Measurements from ENCODE around the gene RECK. TPM values are rescaled to one million over a fixed set of nuclear protein-coding genes. Genes with fewer than 3 reads are reported as not detected.

The RECK gene
- total RNA-seq, 2 experiments from 2014 or later = 9.3 to 9.8 TPM

DNA sequence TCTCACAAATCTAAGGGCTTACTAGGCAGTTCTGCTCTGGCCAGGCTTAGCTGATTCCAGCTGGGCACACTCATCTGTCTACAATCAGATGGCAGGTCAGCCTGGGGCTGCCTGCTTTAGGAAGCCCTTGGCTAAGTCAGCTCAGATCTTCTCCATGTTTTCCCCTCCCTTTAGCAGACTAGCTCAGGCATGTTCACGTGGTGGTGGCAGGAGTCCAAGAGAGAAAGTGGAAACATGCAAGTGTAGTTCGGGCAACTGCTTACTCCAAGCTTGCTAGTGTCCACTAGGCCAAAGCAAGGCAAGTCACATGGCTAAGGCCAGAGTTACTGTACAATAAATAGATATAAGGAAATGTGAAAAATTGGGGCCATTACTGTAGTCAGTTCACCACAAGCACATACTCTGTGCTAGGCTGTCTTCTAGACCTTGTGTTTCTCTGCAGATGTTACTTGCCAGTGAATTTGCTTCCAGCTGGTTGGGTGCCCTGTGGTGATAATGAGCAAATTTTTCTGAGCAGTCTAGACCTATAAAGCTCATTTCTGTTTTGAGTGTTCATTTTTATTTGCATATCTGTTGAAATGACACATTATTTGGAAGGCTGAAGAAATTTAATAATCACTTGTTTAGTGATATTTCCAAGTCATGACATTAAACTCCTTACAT lies 38.3 kb downstream of the RECK start:
- DNase-seq (no peak), ATAC-seq (ENCODE audit: poor library complexity) (no peak)
- H3K36me3 Mint-ChIP-seq (ENCODE audit: low read depth) = peaks cover 11% of the 10 kb centered on the region
- no peaks in the 10 kb centered on the region for H3K9me3 ChIP-seq (ENCODE audit: control insufficient read depth in 1 of 2, insufficient read depth in 1 of 2, low read length in 2 of 2)
- no peaks in the 10 kb centered on the region for H3K4me1 Mint-ChIP-seq (ENCODE audit: low read depth)
- POLR2A ChIA-PET = interaction anchor here (1.0 kb wide), 1 partner anchor 17 kb away, joined by 3 read pairs; no protein-coding TSS in a partner anchor
- H3K27me3 Mint-ChIP-seq = no peaks in the 10 kb centered on the region
- H3K27ac ChIP-seq (ENCODE audit: low read depth in 1 of 2, low read length in 2 of 2) = no peak overlapping the region
- intact Hi-C loops (cut with DNase I, micrococcal nuclease) = loop anchor here in 1 of 2 experiments (10.0 kb wide), 1 partner anchor 240 kb away; no protein-coding TSS in a partner anchor
- no peak overlapping the region for H3K4me3 ChIP-seq (ENCODE audit: low read length)
- H3K4me1 ChIP-seq (ENCODE audit: insufficient read depth, low read length) = no peaks in the 10 kb centered on the region
- no peaks in the 10 kb centered on the region for H3K27me3 ChIP-seq (ENCODE audit: control insufficient read depth in 1 of 2, insufficient read depth in 2 of 2, low read length in 2 of 2)
- H3K4me3 Mint-ChIP-seq = no peak overlapping the region
- H3K27ac Mint-ChIP-seq = no peak overlapping the region
- TF ChIP-seq, protein P1, sequence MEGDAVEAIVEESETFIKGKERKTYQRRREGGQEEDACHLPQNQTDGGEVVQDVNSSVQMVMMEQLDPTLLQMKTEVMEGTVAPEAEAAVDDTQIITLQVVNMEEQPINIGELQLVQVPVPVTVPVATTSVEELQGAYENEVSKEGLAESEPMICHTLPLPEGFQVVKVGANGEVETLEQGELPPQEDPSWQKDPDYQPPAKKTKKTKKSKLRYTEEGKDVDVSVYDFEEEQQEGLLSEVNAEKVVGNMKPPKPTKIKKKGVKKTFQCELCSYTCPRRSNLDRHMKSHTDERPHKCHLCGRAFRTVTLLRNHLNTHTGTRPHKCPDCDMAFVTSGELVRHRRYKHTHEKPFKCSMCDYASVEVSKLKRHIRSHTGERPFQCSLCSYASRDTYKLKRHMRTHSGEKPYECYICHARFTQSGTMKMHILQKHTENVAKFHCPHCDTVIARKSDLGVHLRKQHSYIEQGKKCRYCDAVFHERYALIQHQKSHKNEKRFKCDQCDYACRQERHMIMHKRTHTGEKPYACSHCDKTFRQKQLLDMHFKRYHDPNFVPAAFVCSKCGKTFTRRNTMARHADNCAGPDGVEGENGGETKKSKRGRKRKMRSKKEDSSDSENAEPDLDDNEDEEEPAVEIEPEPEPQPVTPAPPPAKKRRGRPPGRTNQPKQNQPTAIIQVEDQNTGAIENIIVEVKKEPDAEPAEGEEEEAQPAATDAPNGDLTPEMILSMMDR (IDR thresholded peaks at IDR 0.05) = no peak
- H3K36me3 ChIP-seq (ENCODE audit: insufficient read depth, low read length) = no peaks in the 10 kb centered on the region
- no peaks in the 10 kb centered on the region for H3K9me3 Mint-ChIP-seq
- CTCF ChIA-PET = interaction anchor here (0.5 kb wide), 1 partner anchor 1518 kb away, joined by 4 read pairs; no protein-coding TSS in a partner anchor

GRCh38 chr9:36078051-36078450 lies 41.3 kb downstream of the RECK start:
- no peak overlapping the region for H3K4me3 Mint-ChIP-seq
- intact Hi-C loops (cut with DNase I, micrococcal nuclease) = loop anchor here in 1 of 2 experiments (10.0 kb wide), 1 partner anchor 237 kb away; no protein-coding TSS in a partner anchor

GRCh38 chr9:36080519-36080918 lies 43.8 kb downstream of the RECK start:
- Mint-ChIP-seq H3K9me3 (no peaks in the 10 kb centered on the region), H3K27ac (no peak overlapping the region)
- no peak for DNase-seq

More at GRCh38 chr9:36078051-36078450, 41.3 kb downstream of the RECK start:
- Histone ChIP-seq H3K4me3 (ENCODE audit: low read length) (no peak overlapping the region), H3K36me3 (ENCODE audit: insufficient read depth, low read length) (no peaks in the 10 kb centered on the region), H3K9me3 (ENCODE audit: control insufficient read depth in 1 of 2, insufficient read depth in 1 of 2, low read length in 2 of 2) (no peaks in the 10 kb centered on the region), H3K27me3 (ENCODE audit: control insufficient read depth in 1 of 2, insufficient read depth in 2 of 2, low read length in 2 of 2) (no peaks in the 10 kb centered on the region), H3K27ac (ENCODE audit: low read depth in 1 of 2, low read length in 2 of 2) (no peak overlapping the region), H3K4me1 (ENCODE audit: insufficient read depth, low read length) (no peaks in the 10 kb centered on the region)
- TF ChIP-seq, protein P1 (IDR thresholded peaks at IDR 0.05) = no peak
- Mint-ChIP-seq H3K27me3 (no peaks in the 10 kb centered on the region), H3K4me1 (ENCODE audit: low read depth) (no peaks in the 10 kb centered on the region), H3K36me3 (ENCODE audit: low read depth) (peaks cover 30% of the 10 kb centered on the region), H3K27ac (no peak overlapping the region), H3K9me3 (no peaks in the 10 kb centered on the region)
- CTCF ChIA-PET = no interaction called here
- ATAC-seq (ENCODE audit: poor library complexity) = no peak
- POLR2A ChIA-PET = no interaction called here
- no peak for DNase-seq

More at GRCh38 chr9:36080519-36080918, 43.8 kb downstream of the RECK start:
- intact Hi-C loops (cut with DNase I, micrococcal nuclease) = no loop called here
- ChIA-PET CTCF (no interaction called here), POLR2A (no interaction called here)
- Histone ChIP-seq H3K4me1 (ENCODE audit: insufficient read depth, low read length) (no peaks in the 10 kb centered on the region), H3K4me3 (ENCODE audit: low read length) (no peak overlapping the region), H3K27me3 (ENCODE audit: control insufficient read depth in 1 of 2, insufficient read depth in 2 of 2, low read length in 2 of 2) (no peaks in the 10 kb centered on the region), H3K27ac (ENCODE audit: low read depth in 1 of 2, low read length in 2 of 2) (no peak overlapping the region), H3K9me3 (ENCODE audit: control insufficient read depth in 1 of 2, insufficient read depth in 1 of 2, low read length in 2 of 2) (no peaks in the 10 kb centered on the region), H3K36me3 (ENCODE audit: insufficient read depth, low read length) (peaks cover 9% of the 10 kb centered on the region)
- no peak for ATAC-seq (ENCODE audit: poor library complexity)
- no peaks in the 10 kb centered on the region for H3K27me3 Mint-ChIP-seq
- no peak overlapping the region for H3K4me3 Mint-ChIP-seq
- TF ChIP-seq, protein P1 (IDR thresholded peaks at IDR 0.05) = no peak
- H3K36me3 Mint-ChIP-seq (ENCODE audit: low read depth) = peaks cover 41% of the 10 kb centered on the region
- no peaks in the 10 kb centered on the region for H3K4me1 Mint-ChIP-seq (ENCODE audit: low read depth)
